Liver (tissue), 9 donors: ENCODE measurements around the gene CHAT. TPM values are rescaled to one million over a fixed set of nuclear protein-coding genes. Genes with fewer than 3 reads are reported as not detected.

ENCODE experiments used
- DNase-seq: peaks from one replicate; pipeline ENCODE4 v3.0.0-alpha.2; 2017; ENCODE audit warnings: low spot score
- H3K27ac ChIP-seq, 2 donors: one replicate each; pipeline ENCODE4 v1.7.0; 2013; ENCODE audit warnings: inconsistent platforms in 2 of 2, low read length in 2 of 2, control low read depth in 1 of 2, low read depth in 1 of 2, mild to moderate bottlenecking in 1 of 2
- H3K27me3 ChIP-seq, 4 donors: one replicate each; pipeline versions ENCODE4 v1.6.1 to v1.7.0; 2013; ENCODE audit warnings: low read length in 3 of 4, inconsistent platforms in 1 of 4, mild to moderate bottlenecking in 1 of 4, moderate library complexity in 1 of 4; ENCODE audit not compliant: control insufficient read depth in 4 of 4, insufficient read depth in 4 of 4
- H3K36me3 ChIP-seq, 4 donors: one replicate each; pipeline versions ENCODE4 v1.6.1 to v1.7.0; 2013; ENCODE audit warnings: low read length in 3 of 4, mild to moderate bottlenecking in 3 of 4, low read depth in 1 of 4, moderate library complexity in 1 of 4; ENCODE audit not compliant: control insufficient read depth in 4 of 4, insufficient read depth in 3 of 4
- H3K4me1 ChIP-seq, 4 donors: one replicate each; pipeline versions ENCODE4 v1.6.1 to v1.7.0; 2013; ENCODE audit warnings: low read length in 3 of 4, mild to moderate bottlenecking in 3 of 4, moderate library complexity in 1 of 4; ENCODE audit not compliant: control insufficient read depth in 4 of 4, insufficient read depth in 4 of 4
- H3K4me3 ChIP-seq, 3 donors: one replicate each; pipeline versions ENCODE4 v1.6.1 to v1.7.0; 2013; ENCODE audit warnings: low read length in 3 of 3, control low read depth in 1 of 3, low read depth in 1 of 3, mild to moderate bottlenecking in 1 of 3
- H3K9ac ChIP-seq, 2 donors: one replicate each; pipeline ENCODE4 v1.7.0; 2013; ENCODE audit warnings: low read length in 2 of 2, mild to moderate bottlenecking in 2 of 2, moderate library complexity in 2 of 2, control low read depth in 1 of 2, low read depth in 1 of 2
- H3K9me3 ChIP-seq, 4 donors: one replicate each; pipeline versions ENCODE4 v1.6.1 to v1.7.0; 2013; ENCODE audit warnings: low read length in 3 of 4; ENCODE audit not compliant: control insufficient read depth in 4 of 4
- EGR1 ChIP-seq, 2 donors: IDR thresholded peaks; 2 replicates each; pipeline ENCODE4 v1.6.1; 2016 to 2018; ENCODE audit warnings: antibody characterized with exemption in 2 of 2, low read depth in 2 of 2
- FOXA1 ChIP-seq: IDR thresholded peaks from 2 replicates; pipeline ENCODE4 v1.6.1; 2016; ENCODE audit warnings: antibody characterized with exemption
- FOXA2 ChIP-seq: IDR thresholded peaks from 2 replicates; pipeline ENCODE4 v1.6.1; 2016; ENCODE audit warnings: antibody characterized with exemption
- GABPA ChIP-seq, 2 donors: IDR thresholded peaks in 1 of 2; conservative IDR thresholded peaks in 1 of 2; 2 replicates each; pipeline ENCODE4 v1.6.1; 2016; ENCODE audit warnings: antibody characterized with exemption in 2 of 2, mild to moderate bottlenecking in 1 of 2, moderate library complexity in 1 of 2
- HNF4A ChIP-seq, 2 donors: conservative IDR thresholded peaks; 2 replicates each; pipeline ENCODE4 v1.6.1; 2016; ENCODE audit warnings: antibody characterized with exemption in 2 of 2, mild to moderate bottlenecking in 2 of 2
- HNF4G ChIP-seq: IDR thresholded peaks from 2 replicates; pipeline ENCODE4 v1.6.1; 2016; ENCODE audit warnings: antibody characterized with exemption
- NR2F2 ChIP-seq: IDR thresholded peaks from 2 replicates; pipeline ENCODE4 v1.6.1; 2016; ENCODE audit warnings: antibody characterized with exemption
- RAD21 ChIP-seq, 2 donors: IDR thresholded peaks; 2 replicates each; pipeline ENCODE4 v1.6.1; 2016; ENCODE audit warnings: antibody characterized with exemption in 2 of 2, mild to moderate bottlenecking in 2 of 2
- SP1 ChIP-seq: IDR thresholded peaks from 2 replicates; pipeline ENCODE4 v1.6.1; 2018; ENCODE audit warnings: antibody characterized with exemption, mild to moderate bottlenecking
- TAF1 ChIP-seq: conservative IDR thresholded peaks from 2 replicates; pipeline ENCODE4 v1.6.1; 2016; ENCODE audit warnings: antibody characterized with exemption, mild to moderate bottlenecking
- YY1 ChIP-seq: IDR thresholded peaks from 2 replicates; pipeline ENCODE4 v1.6.1; 2016; ENCODE audit warnings: antibody characterized with exemption, mild to moderate bottlenecking
- WGBS: extraction: QIAGEN DNeasy Blood & Tissue Kit; methylation state at CpG from one replicate; pipeline ENCODE4 v1.1.7; 2013; 5-methylcytosine and 5-hydroxymethylcytosine counted together
- polyA plus RNA-seq, 2 donors: library from polyadenylated mRNA; stranded (reverse) in 1 of 2; unstranded in 1 of 2; fragments of 200-250 nt in 1 of 2; fragments of >200 nt in 1 of 2; fragmentation: Nextera tagmentation in 1 of 2; extraction: Ambion mirVana in 1 of 2; gene quantifications; one replicate each; pipeline versions ENCODE4 v1.2.1 to v1.2.3, GENCODE V29; 2013 to 2015
- total RNA-seq, 2 donors: library from RNA; depleted of rRNA; stranded (reverse); fragments of >200 nt; gene quantifications; one replicate each; pipeline ENCODE4 v1.2.3, GENCODE V29; 2014
- TF ChIP-seq, protein P1 (sequence below): IDR thresholded peaks from 2 replicates; pipeline ENCODE4 v1.6.1; 2016; ENCODE audit warnings: antibody characterized with exemption
- TF ChIP-seq, protein P2 (sequence below): IDR thresholded peaks from 2 replicates; pipeline ENCODE4 v1.6.1; 2016; ENCODE audit warnings: antibody characterized with exemption
- TF ChIP-seq, protein P3 (sequence below): IDR thresholded peaks from 2 replicates; pipeline ENCODE4 v1.6.1; 2016; ENCODE audit warnings: antibody characterized with exemption
- TF ChIP-seq, protein P4 (sequence below): fragments of 150-350 bp; IDR thresholded peaks from 2 replicates; pipeline ENCODE4 v1.5.1; 2017; ENCODE audit warnings: improper control_type of control experiment, low read depth, low read length; ENCODE audit not compliant: missing input control
- donor health status: healthy.
- donor health status: healthy.
- donor health status: healthy.
- donor health status: healthy.
- donor health status: healthy.

The CHAT gene
- total and polyA plus RNA-seq, 4 donors = not detected

DNA sequence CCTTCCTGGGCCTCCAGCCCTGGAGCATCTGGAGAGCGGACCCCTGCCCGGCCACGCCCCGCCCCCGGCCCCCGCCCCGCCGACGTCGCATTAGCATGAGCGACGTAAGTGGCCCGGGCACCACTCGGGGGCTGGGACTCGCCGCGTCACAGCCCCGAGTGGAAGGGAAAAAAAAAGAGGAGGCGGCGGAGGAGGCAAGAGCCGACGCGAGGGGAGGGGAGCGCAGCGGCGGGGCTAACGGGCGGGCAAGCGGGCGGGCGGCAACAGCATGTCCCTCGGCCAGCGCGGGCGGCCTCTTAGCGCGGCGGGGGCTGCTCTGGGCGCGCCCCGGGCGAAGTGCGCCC, 3.8 kb upstream of the CHAT start, which contains the start of gene SLC18A3:
Gene SLC18A3 (plus strand): TSS at position 197 of the 344 bp plus-strand sequence. CDS start 431 bp downstream, outside the sequence.
- no peak for DNase-seq
- no peak within 1 kb of the TSS for H3K9ac ChIP-seq
- H3K36me3 ChIP-seq = no peaks in the 10 kb centered on the region
- peaks cover 10 to 21% (median 17%) of the 10 kb centered on the region in 4 donors for H3K27me3 ChIP-seq
- 2% methylated on average over 43 of the region's 43 CpGs for WGBS
- TF ChIP-seq TAF1 = no peak
- no peak for TF ChIP-seq EGR1 (IDR thresholded peaks at IDR 0.05; ENCODE audit: low read depth in 2 of 2)
- TF ChIP-seq, protein P1, sequence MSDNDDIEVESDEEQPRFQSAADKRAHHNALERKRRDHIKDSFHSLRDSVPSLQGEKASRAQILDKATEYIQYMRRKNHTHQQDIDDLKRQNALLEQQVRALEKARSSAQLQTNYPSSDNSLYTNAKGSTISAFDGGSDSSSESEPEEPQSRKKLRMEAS = no peak
- TF ChIP-seq NR2F2 = no peak
- TF ChIP-seq SP1 = no peak
- TF ChIP-seq HNF4G = no peak
- TF ChIP-seq FOXA2 = no peak
- no peaks in the 10 kb centered on the region for H3K9me3 ChIP-seq
- peaks cover 3 to 14% (median 7%) of the 10 kb centered on the region in 4 donors for H3K4me1 ChIP-seq
- no peak within 1 kb of the TSS for H3K27ac ChIP-seq
- H3K4me3 ChIP-seq = peak within 1 kb of the TSS in 1 of 3 donors; percentile 14

DNA sequence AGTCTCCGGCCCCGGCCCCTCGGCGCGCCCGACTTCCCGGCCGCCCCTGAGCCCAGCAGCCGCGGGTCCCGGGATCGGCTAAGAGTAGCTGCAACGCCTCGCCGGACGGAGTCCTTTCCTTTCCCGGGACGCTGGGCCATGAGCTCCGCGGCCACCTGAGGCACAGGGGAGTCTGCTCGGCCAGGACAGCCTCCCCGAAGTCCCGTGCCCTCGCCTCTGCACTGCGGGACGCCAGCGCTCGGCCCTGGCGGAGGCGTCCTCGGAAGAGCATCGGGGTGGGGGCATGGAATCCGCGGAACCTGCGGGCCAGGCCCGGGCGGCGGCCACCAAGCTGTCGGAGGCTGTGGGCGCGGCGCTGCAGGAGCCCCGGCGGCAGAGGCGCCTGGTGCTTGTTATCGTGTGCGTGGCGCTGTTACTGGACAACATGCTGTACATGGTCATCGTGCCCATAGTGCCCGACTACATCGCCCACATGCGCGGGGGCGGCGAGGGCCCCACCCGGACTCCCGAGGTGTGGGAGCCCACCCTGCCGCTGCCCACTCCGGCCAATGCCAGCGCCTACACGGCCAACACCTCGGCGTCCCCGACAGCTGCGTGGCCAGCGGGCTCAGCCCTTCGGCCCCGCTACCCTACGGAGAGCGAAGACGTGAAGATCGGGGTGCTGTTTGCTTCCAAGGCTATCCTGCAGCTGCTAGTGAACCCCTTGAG, 3.2 kb upstream of the CHAT start:
- Histone ChIP-seq H3K36me3 (no peaks in the 10 kb centered on the region), H3K27me3 (peaks cover 10 to 21% (median 20%) of the 10 kb centered on the region in 4 donors), H3K27ac (no peak overlapping the region), H3K9me3 (no peaks in the 10 kb centered on the region), H3K4me1 (peaks cover 3 to 14% (median 7%) of the 10 kb centered on the region in 4 donors), H3K4me3 (peak overlapping the region in 1 of 3 donors; percentile 14), H3K9ac (no peak overlapping the region)
- no peak for DNase-seq
- TF ChIP-seq TAF1 (no peak), RAD21 (IDR thresholded peaks at IDR 0.05) (no peak), NR2F2 (no peak), FOXA2 (no peak), GABPA (IDR thresholded peaks at IDR 0.05 in 1 of 2, conservative IDR thresholded peaks at IDR 0.05 in 1 of 2) (no peak), HNF4A (conservative IDR thresholded peaks at IDR 0.05) (no peak), HNF4G (no peak), YY1 (no peak), SP1 (no peak), FOXA1 (no peak)
- TF ChIP-seq, protein P2, sequence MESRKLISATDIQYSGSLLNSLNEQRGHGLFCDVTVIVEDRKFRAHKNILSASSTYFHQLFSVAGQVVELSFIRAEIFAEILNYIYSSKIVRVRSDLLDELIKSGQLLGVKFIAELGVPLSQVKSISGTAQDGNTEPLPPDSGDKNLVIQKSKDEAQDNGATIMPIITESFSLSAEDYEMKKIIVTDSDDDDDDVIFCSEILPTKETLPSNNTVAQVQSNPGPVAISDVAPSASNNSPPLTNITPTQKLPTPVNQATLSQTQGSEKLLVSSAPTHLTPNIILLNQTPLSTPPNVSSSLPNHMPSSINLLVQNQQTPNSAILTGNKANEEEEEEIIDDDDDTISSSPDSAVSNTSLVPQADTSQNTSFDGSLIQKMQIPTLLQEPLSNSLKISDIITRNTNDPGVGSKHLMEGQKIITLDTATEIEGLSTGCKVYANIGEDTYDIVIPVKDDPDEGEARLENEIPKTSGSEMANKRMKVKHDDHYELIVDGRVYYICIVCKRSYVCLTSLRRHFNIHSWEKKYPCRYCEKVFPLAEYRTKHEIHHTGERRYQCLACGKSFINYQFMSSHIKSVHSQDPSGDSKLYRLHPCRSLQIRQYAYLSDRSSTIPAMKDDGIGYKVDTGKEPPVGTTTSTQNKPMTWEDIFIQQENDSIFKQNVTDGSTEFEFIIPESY = no peak
- TF ChIP-seq, protein P3, sequence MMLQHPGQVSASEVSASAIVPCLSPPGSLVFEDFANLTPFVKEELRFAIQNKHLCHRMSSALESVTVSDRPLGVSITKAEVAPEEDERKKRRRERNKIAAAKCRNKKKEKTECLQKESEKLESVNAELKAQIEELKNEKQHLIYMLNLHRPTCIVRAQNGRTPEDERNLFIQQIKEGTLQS = no peak
- TF ChIP-seq, protein P1 = no peak
- TF ChIP-seq, protein P4, sequence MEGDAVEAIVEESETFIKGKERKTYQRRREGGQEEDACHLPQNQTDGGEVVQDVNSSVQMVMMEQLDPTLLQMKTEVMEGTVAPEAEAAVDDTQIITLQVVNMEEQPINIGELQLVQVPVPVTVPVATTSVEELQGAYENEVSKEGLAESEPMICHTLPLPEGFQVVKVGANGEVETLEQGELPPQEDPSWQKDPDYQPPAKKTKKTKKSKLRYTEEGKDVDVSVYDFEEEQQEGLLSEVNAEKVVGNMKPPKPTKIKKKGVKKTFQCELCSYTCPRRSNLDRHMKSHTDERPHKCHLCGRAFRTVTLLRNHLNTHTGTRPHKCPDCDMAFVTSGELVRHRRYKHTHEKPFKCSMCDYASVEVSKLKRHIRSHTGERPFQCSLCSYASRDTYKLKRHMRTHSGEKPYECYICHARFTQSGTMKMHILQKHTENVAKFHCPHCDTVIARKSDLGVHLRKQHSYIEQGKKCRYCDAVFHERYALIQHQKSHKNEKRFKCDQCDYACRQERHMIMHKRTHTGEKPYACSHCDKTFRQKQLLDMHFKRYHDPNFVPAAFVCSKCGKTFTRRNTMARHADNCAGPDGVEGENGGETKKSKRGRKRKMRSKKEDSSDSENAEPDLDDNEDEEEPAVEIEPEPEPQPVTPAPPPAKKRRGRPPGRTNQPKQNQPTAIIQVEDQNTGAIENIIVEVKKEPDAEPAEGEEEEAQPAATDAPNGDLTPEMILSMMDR = no peak
- 8% methylated on average over 72 of the region's 72 CpGs for WGBS
